HepG2 (cell line): ENCODE results near the gene SEMA3G. TPM values are rescaled to one million over a fixed set of nuclear protein-coding genes. Genes with fewer than 3 reads are reported as not detected.
A peak's percentile ranks its signal among the peaks of the same experiment; 100 is the strongest.

ENCODE experiments used
- ATAC-seq: fragments of 200-7000 bp; cut with Tn5 transposase; 3 replicates; pipeline ENCODE4 v1.9.1; 2020; ENCODE audit warnings: mild to moderate bottlenecking, moderate library complexity
- BruUV-seq: library from RNA; stranded (reverse); fragments of 400-500 nt; replicated peaks from 2 replicates; lab custom pipeline; 2021; lab: Mats Ljungman, UMichigan
- CTCF ChIA-PET: fragments of 300-600 bp; formaldehyde crosslinking; extraction: SDS; loops from one replicate; lab custom pipeline; 2021; ENCODE audit warnings: low total read pairs, inconsistent platforms, low intra/inter-chr PET ratio; lab: Yijun Ruan, JAX
- POLR2A ChIA-PET: fragments of 350-600 bp; sonication (Branson Sonifier 250); formaldehyde crosslinking; loops from one replicate; lab custom pipeline; 2020; ENCODE audit warnings: antibody characterized with exemption, inconsistent platforms; lab: Yijun Ruan, JAX
- DNase-seq: peaks from one replicate; pipeline ENCODE4 v3.0.0-alpha.2; 2015; ENCODE audit warnings: low spot score
- FAIRE-seq: peaks from 3 replicates; lab custom pipeline; 2011; peaks lifted over from hg19 to GRCh38; lab: Jason Lieb, UNC
- H2AFZ ChIP-seq: one replicate; pipeline ENCODE4 v1.6.1; 2011; ENCODE audit warnings: low read length, inconsistent platforms
- H3K27ac ChIP-seq: fragments of 300-600 bp; 3 replicates; pipeline ENCODE4 v1.8.0; 2011; ENCODE audit warnings: mixed run types, mild to moderate bottlenecking, mixed read lengths, low read length, inconsistent platforms; ENCODE audit not compliant: insufficient read depth; ENCODE audit errors: extremely low read length
- H3K27me3 ChIP-seq, 2 experiments: fragments of 200-600 bp in 1 of 2; 2 replicates in 1 of 2; 3 replicates in 1 of 2; pipeline versions ENCODE4 v1.6.0 to v1.8.0; 2011; ENCODE audit warnings: low read length in 2 of 2, mild to moderate bottlenecking in 2 of 2, moderate library complexity in 2 of 2, inconsistent platforms in 1 of 2; ENCODE audit not compliant: insufficient read depth in 2 of 2, control insufficient read depth in 1 of 2
- H3K36me3 ChIP-seq, 2 experiments: fragments of 200-600 bp in 1 of 2; replicated peaks in 1 of 2; 2 replicates in 1 of 2; 3 replicates in 1 of 2; pipeline versions ENCODE4 v1.5.1 to v1.8.0; 2011; ENCODE audit warnings: low read length in 2 of 2, inconsistent platforms in 1 of 2; ENCODE audit not compliant: insufficient read depth in 2 of 2, control insufficient read depth in 1 of 2
- H3K4me1 ChIP-seq: 2 replicates; pipeline ENCODE4 v1.5.1; 2012; ENCODE audit warnings: low read length, inconsistent platforms; ENCODE audit not compliant: insufficient read depth
- H3K4me2 ChIP-seq: 2 replicates; pipeline ENCODE4 v1.6.0; 2011; ENCODE audit warnings: low read depth, low read length, inconsistent platforms
- H3K4me3 ChIP-seq, 3 experiments: fragments of 200-600 bp in 1 of 3; sonication (generic), shearing (Covaris generic) in 1 of 3; replicated peaks in 1 of 3; 2 replicates each; pipeline ENCODE4 v1.5.1; 2011 to 2016; ENCODE audit warnings: low read length in 3 of 3, inconsistent platforms in 2 of 3, low read depth in 2 of 3, mild to moderate bottlenecking in 2 of 3, control low read depth in 1 of 3, mixed read lengths in 1 of 3; ENCODE audit not compliant: insufficient read depth in 1 of 3
- H3K79me2 ChIP-seq: one replicate; pipeline ENCODE4 v1.6.1; 2011; ENCODE audit warnings: low read length, inconsistent platforms; ENCODE audit not compliant: insufficient read depth
- H3K9ac ChIP-seq: 2 replicates; pipeline ENCODE4 v1.6.0; 2011; ENCODE audit warnings: mild to moderate bottlenecking, low read depth, low read length, inconsistent platforms; ENCODE audit not compliant: insufficient read depth
- H3K9me3 ChIP-seq: 2 replicates; pipeline ENCODE4 v1.5.1; 2012; ENCODE audit warnings: mild to moderate bottlenecking, low read length
- H4K20me1 ChIP-seq: 2 replicates; pipeline ENCODE4 v1.6.0; 2011; ENCODE audit warnings: inconsistent platforms, mild to moderate bottlenecking, low read length, moderate library complexity; ENCODE audit not compliant: insufficient read depth
- DMTF1 ChIP-seq: sonication (generic); formaldehyde crosslinking; IDR thresholded peaks from 2 replicates; pipeline ENCODE4 v1.4.0; 2020; ENCODE audit warnings: mild to moderate bottlenecking, missing genetic modification reagents
- ETV5 ChIP-seq: IDR thresholded peaks from 2 replicates; pipeline ENCODE4 v1.6.1; 2018; ENCODE audit warnings: missing biosample characterization, missing genetic modification reagents, inconsistent platforms, borderline replicate concordance
- MYNN ChIP-seq: sonication (generic); formaldehyde crosslinking; IDR thresholded peaks from 2 replicates; pipeline ENCODE4 v1.4.0; 2020; ENCODE audit warnings: mild to moderate bottlenecking, low read depth, missing genetic modification reagents
- POLR2A ChIP-seq, 2 experiments: IDR thresholded peaks; 2 replicates each; pipeline ENCODE4 v1.6.1; 2011; ENCODE audit warnings: low read depth in 2 of 2, low read length in 2 of 2, mild to moderate bottlenecking in 1 of 2, moderate library complexity in 1 of 2; ENCODE audit not compliant: insufficient read depth in 1 of 2
- RBFOX2 ChIP-seq: fragments of 200-400 bp; formaldehyde crosslinking; IDR thresholded peaks from 2 replicates; pipeline ENCODE4 v1.6.1; 2017; ENCODE audit warnings: low read depth, mild to moderate bottlenecking, low read length
- SRF ChIP-seq: IDR thresholded peaks from 2 replicates; pipeline ENCODE4 v1.6.1; 2011; ENCODE audit warnings: mild to moderate bottlenecking, low read depth, low read length, moderate library complexity
- ZBTB4 ChIP-seq: sonication (generic); formaldehyde crosslinking; IDR thresholded peaks from 2 replicates; pipeline ENCODE4 v1.4.0; 2020; ENCODE audit warnings: missing genetic modification reagents, mild to moderate bottlenecking, borderline replicate concordance
- ZNF12 ChIP-seq: sonication (generic); formaldehyde crosslinking; IDR thresholded peaks from 2 replicates; pipeline ENCODE4 v1.5.0; 2020; ENCODE audit warnings: missing genetic modification reagents
- ZNF547 ChIP-seq: sonication (generic); formaldehyde crosslinking; IDR thresholded peaks from 2 replicates; pipeline ENCODE4 v1.5.1; 2020; ENCODE audit warnings: mild to moderate bottlenecking, missing genetic modification reagents
- ZNF652 ChIP-seq: IDR thresholded peaks from 2 replicates; pipeline ENCODE4 v1.6.1; 2016; ENCODE audit warnings: low read depth, borderline replicate concordance
- WGBS: methylation state at CpG from one replicate; pipeline ENCODE4 v1.1.6; 2017; ENCODE audit warnings: low lambda C conversion rate; 5-methylcytosine and 5-hydroxymethylcytosine counted together
- in situ Hi-C: cut with HindIII; loops from 2 replicates; pipeline ENCODE4 v1.10.0; 2017; ENCODE audit warnings: low pct_unique_long_range_greater_than_20kb; ENCODE audit not compliant: extremely low pct_ligation_motif_present
- intact Hi-C: fragments of 100-400 bp; cut with micrococcal nuclease; formaldehyde crosslinking; loops from one replicate; pipeline ENCODE4 v1.10.0; 2022; ENCODE audit not compliant: unreplicated experiment
- polyA plus RNA-seq, 8 experiments: library from polyadenylated mRNA; depleted of rRNA in 3 of 8; stranded (reverse) in 7 of 8; unstranded in 1 of 8; fragments of >200 nt; fragmentation: Illumina TruSeq in 4 of 8; extraction: Trizol in 4 of 8; gene quantifications; 2 replicates each; pipeline versions ENCODE4 v1.2.1 to v1.2.3, GENCODE V29; 2011 to 2016; ENCODE audit warnings: low read depth in 4 of 8, missing spikeins in 1 of 8, mixed read lengths in 1 of 8; ENCODE audit not compliant: insufficient read depth in 1 of 8
- total RNA-seq, 5 experiments: library from RNA; depleted of rRNA; stranded (reverse); fragments of >200 nt; fragmentation: Illumina TruSeq; extraction: Trizol; gene quantifications; 2 replicates each; pipeline ENCODE4 v1.2.3, GENCODE V29; 2016; ENCODE audit warnings: low read depth in 1 of 5

SEMA3G gene
- total and polyA plus RNA-seq, 2 of the 13 experiments (the other 11 are each of a cell fraction or from before 2014, with no cell fraction given) = 6.1 to 8.3 TPM

- no peaks in the 10 kb centered on the region for H3K27me3 ChIP-seq
- TF ChIP-seq DMTF1 (CRISPR knock-in tag) (no peak), POLR2A (IDR thresholded peaks at IDR 0.05; ENCODE audit: insufficient read depth in 1 of 2, low read depth in 2 of 2, low read length in 2 of 2) (0 out of 4 replicates have a peak, but pooled peaks of 1 of the 2 experiments have one; percentile 13), ZNF652 (CRISPR knock-in tag) (no peak), ETV5 (CRISPR knock-in tag) (no peak), ZBTB4 (no peak), ZNF12 (CRISPR knock-in tag) (no peak), ZNF547 (no peak), SRF (no peak), RBFOX2 (0 out of 2 replicates have a peak, but pooled peaks have one; percentile 38), MYNN (CRISPR knock-in tag) (no peak)
- DNase-seq = no peak
- no peaks in the 10 kb centered on the region for H4K20me1 ChIP-seq
- H3K36me3 ChIP-seq = peaks cover 24 to 58% of the 10 kb centered on the region in 2 experiments
- BruUV-seq = no TSS peak
- no peak overlapping the region for H3K4me3 ChIP-seq
- ATAC-seq = no peak
- H3K9ac ChIP-seq = no peak overlapping the region
- no peak overlapping the region for H3K27ac ChIP-seq
- in situ Hi-C loops = no loop called here
- H2AFZ ChIP-seq = no peak overlapping the region
- no peaks in the 10 kb centered on the region for H3K79me2 ChIP-seq
- no peak for FAIRE-seq
- no peaks in the 10 kb centered on the region for H3K9me3 ChIP-seq
- H3K4me1 ChIP-seq = peaks cover 12% of the 10 kb centered on the region; the same call in 1 of the 2 replicates
- intact Hi-C loops = no loop called here
- H3K4me2 ChIP-seq = no peak overlapping the region
- POLR2A ChIA-PET = no interaction called here
- 92% methylated on average over 3 of the region's 16 CpGs for WGBS
- CTCF ChIA-PET = no interaction called here
Measured at GRCh38 chr3:52402101-52402521, 42.8 kb downstream of the SEMA3G start.
